Measurements from ENCODE around the gene CARMIL3. TPM values are rescaled to one million over a fixed set of nuclear protein-coding genes. Genes with fewer than 3 reads are reported as not detected.
"Not testable (repeated sequence)": the region's sequence is repeated elsewhere in the genome, so short reads cannot be mapped to it uniquely, and the experiment has no call there.

Gene CARMIL3, protein sequence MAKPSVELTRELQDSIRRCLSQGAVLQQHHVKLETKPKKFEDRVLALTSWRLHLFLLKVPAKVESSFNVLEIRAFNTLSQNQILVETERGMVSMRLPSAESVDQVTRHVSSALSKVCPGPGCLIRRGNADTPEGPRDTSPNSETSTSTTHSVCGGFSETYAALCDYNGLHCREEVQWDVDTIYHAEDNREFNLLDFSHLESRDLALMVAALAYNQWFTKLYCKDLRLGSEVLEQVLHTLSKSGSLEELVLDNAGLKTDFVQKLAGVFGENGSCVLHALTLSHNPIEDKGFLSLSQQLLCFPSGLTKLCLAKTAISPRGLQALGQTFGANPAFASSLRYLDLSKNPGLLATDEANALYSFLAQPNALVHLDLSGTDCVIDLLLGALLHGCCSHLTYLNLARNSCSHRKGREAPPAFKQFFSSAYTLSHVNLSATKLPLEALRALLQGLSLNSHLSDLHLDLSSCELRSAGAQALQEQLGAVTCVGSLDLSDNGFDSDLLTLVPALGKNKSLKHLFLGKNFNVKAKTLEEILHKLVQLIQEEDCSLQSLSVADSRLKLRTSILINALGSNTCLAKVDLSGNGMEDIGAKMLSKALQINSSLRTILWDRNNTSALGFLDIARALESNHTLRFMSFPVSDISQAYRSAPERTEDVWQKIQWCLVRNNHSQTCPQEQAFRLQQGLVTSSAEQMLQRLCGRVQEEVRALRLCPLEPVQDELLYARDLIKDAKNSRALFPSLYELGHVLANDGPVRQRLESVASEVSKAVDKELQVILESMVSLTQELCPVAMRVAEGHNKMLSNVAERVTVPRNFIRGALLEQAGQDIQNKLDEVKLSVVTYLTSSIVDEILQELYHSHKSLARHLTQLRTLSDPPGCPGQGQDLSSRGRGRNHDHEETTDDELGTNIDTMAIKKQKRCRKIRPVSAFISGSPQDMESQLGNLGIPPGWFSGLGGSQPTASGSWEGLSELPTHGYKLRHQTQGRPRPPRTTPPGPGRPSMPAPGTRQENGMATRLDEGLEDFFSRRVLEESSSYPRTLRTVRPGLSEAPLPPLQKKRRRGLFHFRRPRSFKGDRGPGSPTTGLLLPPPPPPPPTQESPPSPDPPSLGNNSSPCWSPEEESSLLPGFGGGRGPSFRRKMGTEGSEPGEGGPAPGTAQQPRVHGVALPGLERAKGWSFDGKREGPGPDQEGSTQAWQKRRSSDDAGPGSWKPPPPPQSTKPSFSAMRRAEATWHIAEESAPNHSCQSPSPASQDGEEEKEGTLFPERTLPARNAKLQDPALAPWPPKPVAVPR (N-terminal part only)
- 0.34 to 0.60 TPM (median 0.54 TPM) in 3 replicates for total RNA-seq
- long read RNA-seq, result 0 reads

DNA sequence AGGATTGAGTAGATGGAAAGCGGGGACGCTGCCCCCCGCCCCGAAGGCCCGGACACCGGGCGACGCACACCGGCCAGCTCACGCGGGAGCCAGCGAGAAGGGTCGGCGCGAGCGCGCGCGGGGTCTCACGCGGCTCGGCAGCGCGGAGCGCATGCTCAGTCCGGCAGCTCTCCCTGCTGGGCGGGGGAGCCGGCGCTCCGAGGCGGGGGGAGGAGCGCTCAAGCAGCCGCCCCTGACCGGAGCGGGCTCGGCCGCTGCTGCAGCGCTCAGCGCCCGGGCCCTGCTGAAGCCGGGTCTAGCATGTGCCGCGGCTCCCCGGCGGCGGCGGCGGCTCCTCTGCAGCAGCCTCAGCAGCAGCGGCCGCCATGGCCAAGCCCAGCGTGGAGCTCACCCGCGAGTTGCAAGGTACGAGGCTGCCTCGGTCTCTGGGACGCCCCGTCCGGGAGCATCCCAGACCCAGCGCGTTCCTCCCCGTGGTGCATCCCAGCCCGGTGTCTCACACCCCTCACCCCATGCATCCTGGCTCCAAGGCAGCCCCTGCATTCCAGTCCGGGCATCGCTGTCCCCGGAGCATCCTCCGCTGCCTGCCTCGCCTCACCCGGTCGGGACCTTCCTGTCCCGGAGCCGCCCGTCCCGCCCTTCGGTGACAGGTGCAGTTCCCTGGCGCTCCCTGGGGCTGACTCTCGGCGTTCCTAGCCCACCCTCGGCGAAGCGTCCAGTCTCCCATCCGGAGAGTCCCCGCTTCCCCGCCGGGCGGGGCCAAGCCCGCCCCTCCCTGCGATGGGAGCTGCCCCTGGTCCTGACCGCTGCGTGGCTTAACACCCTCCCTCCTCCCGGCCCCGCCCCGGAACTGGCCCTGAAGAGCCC lies at the start of gene CARMIL3:
Gene CARMIL3, plus strand, starts transcription at position 221 of the 867 bp plus-strand sequence. Its CDS starts 145 bp downstream, at position 366.
- no peak within 1 kb of the TSS for H3K27ac Mint-ChIP-seq (ENCODE audit: unreplicated experiment)
- no peak for DNase-seq (ENCODE audit: low spot score)
- H3K4me3 Mint-ChIP-seq (ENCODE audit: unreplicated experiment), result peak within 1 kb of the TSS; percentile 70

DNA sequence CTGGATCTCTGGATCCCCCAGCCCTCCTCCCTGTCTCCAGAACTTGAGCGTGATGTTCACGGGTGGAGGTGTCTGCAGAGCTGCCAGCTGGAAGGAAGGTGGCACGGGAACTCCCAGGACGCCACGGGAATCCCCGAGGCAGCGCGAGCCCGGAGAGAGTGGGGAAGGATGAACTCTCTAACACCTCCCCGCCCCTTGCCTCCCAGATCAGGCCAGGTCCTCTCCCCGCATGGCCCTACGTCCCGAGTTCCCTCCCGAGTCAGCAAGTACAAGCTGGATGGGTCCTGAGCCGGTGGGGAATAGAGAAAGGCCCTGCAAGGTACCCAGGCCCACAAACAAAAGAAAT lies 45.4 kb upstream of the CARMIL3 start:
- not testable (repeated sequence) for H3K36me3 Mint-ChIP-seq (ENCODE audit: low read depth); DNase-seq (ENCODE audit: low spot score); H3K27me3 Mint-ChIP-seq (ENCODE audit: low read depth); H3K9me3 Mint-ChIP-seq (ENCODE audit: low read depth); H3K27ac Mint-ChIP-seq (ENCODE audit: unreplicated experiment); H3K4me1 Mint-ChIP-seq (ENCODE audit: low read depth)
- peak overlapping the region; percentile 40 for H3K4me3 Mint-ChIP-seq (ENCODE audit: unreplicated experiment)

More for the DNA sequence above, at the start of gene CARMIL3:
- H3K9me3 Mint-ChIP-seq (ENCODE audit: low read depth), result no peaks in the 10 kb centered on the region
- TF ChIP-seq, protein P1, sequence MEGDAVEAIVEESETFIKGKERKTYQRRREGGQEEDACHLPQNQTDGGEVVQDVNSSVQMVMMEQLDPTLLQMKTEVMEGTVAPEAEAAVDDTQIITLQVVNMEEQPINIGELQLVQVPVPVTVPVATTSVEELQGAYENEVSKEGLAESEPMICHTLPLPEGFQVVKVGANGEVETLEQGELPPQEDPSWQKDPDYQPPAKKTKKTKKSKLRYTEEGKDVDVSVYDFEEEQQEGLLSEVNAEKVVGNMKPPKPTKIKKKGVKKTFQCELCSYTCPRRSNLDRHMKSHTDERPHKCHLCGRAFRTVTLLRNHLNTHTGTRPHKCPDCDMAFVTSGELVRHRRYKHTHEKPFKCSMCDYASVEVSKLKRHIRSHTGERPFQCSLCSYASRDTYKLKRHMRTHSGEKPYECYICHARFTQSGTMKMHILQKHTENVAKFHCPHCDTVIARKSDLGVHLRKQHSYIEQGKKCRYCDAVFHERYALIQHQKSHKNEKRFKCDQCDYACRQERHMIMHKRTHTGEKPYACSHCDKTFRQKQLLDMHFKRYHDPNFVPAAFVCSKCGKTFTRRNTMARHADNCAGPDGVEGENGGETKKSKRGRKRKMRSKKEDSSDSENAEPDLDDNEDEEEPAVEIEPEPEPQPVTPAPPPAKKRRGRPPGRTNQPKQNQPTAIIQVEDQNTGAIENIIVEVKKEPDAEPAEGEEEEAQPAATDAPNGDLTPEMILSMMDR (IDR thresholded peaks at IDR 0.05), result no peak
- no peaks in the 10 kb centered on the region for H3K36me3 Mint-ChIP-seq (ENCODE audit: low read depth)
- peaks cover 39% of the 10 kb centered on the region for H3K27me3 Mint-ChIP-seq (ENCODE audit: low read depth)
- H3K4me1 Mint-ChIP-seq (ENCODE audit: low read depth), result peaks cover 12% of the 10 kb centered on the region

DNA sequence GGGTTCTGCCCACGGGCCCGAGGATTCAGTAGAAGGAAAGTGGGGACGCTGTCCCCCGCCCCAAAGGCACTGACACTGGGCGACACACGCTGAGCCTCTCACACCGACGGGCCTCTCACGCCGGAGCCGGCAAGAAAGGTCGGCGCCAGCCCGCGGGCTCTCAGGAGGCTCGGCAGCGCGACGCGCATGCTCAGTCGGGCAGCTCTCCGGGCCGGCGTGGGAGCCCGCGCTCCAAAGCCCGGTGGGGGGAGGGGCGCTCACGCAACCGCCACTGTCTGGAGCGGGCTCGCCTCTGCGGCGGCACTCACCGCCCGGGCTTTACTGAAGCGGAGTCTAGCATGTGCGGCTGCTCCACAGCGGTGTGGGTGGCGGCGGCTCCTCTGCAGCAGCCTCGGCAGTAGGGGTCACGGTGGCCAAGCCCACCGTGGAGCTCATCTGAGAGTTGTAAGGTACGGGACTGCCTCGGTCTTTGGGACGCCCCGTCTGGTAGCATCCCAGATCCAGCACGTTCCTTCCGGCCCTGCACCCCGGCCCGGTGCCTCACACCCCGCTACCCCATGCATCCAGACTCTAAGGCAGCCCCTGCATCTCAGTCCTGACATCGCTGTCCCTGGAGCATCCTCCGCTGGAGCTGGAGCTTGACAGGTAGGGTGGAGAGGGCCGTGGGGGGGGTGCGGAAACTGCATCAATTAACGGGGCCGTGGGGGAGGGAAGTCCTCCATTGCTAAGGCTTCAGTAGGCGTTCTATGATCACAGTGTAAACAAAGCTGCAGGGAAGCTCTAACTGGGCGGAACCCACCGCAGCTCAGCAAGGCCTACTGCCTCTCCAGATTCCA lies 44.8 kb upstream of the CARMIL3 start:
- H3K36me3 Mint-ChIP-seq (ENCODE audit: low read depth); H3K9me3 Mint-ChIP-seq (ENCODE audit: low read depth); DNase-seq (ENCODE audit: low spot score); H3K27ac Mint-ChIP-seq (ENCODE audit: unreplicated experiment); H3K4me1 Mint-ChIP-seq (ENCODE audit: low read depth); H3K27me3 Mint-ChIP-seq (ENCODE audit: low read depth): not testable (repeated sequence)
- peak overlapping the region; percentile 40 for H3K4me3 Mint-ChIP-seq (ENCODE audit: unreplicated experiment)

DNA sequence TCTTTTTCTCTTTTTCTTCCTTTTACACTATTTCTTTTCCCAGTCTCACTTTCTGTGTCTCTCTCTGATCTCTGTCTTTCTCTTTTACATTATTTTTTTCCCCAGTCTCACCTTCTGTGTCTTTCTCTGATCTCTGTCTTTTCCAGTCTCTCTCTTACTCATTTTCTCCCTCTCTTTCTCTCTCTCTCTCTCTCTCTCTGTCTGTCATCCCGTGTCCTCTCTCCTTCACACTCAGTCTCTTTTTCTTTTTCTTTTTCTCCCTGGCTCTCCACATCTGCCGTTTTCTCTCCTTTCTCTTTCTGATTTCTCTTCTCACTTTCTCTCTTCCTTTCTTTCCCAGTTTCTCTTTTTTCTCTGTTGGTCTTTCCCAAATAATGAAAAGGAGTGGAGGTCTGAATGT lies 40.8 kb upstream of the CARMIL3 start:
- Mint-ChIP-seq H3K9me3 (ENCODE audit: low read depth) (no peaks in the 10 kb centered on the region), H3K4me3 (ENCODE audit: unreplicated experiment) (no peak overlapping the region), H3K27ac (ENCODE audit: unreplicated experiment) (no peak overlapping the region)

DNA sequence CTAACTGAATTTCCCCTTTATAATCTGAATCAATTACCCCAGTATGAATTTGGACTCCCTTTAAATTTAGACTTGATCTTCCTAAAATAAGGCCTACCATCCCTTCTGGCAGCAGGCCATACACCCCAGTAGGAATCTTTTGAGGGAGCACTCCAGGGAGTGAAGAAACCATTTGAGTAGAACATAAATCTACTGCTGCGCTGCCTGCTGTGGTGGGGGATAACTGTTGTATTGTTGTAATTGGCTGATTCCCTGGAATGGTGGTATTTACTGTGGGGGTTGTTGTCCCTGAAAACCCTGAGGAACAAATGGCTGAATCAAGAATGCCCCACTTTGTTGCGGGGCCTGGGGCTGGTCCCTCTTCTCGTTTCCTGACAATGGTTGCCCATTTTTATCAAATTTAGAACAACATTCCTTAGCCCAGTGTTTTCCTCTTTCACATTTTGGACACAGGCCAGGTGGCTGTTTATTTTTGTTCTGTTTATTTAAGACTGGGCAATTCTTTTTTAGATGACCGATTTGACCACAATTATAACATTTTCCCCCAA lies 39.0 kb upstream of the CARMIL3 start:
- not testable (repeated sequence) for DNase-seq (ENCODE audit: low spot score); H3K36me3 Mint-ChIP-seq (ENCODE audit: low read depth); H3K4me1 Mint-ChIP-seq (ENCODE audit: low read depth); H3K4me3 Mint-ChIP-seq (ENCODE audit: unreplicated experiment); H3K9me3 Mint-ChIP-seq (ENCODE audit: low read depth); H3K27me3 Mint-ChIP-seq (ENCODE audit: low read depth)
- peak overlapping the region; percentile 4 for H3K27ac Mint-ChIP-seq (ENCODE audit: unreplicated experiment)

More for the DNA sequence above, 40.8 kb upstream of the CARMIL3 start:
- H3K27me3 Mint-ChIP-seq (ENCODE audit: low read depth), result no peaks in the 10 kb centered on the region
- no peaks in the 10 kb centered on the region for H3K4me1 Mint-ChIP-seq (ENCODE audit: low read depth)
- TF ChIP-seq, protein P1 (IDR thresholded peaks at IDR 0.05), result no peak
- H3K36me3 Mint-ChIP-seq (ENCODE audit: low read depth), result no peaks in the 10 kb centered on the region
- no peak for DNase-seq (ENCODE audit: low spot score)

All from chondrocyte (in vitro differentiated cells).